COLO668 (cell line): ENCODE results near the gene KCTD15.

ENCODE experiments used
- DNase-seq: peaks from one replicate; lab custom pipeline; 2025; ENCODE audit not compliant: unreplicated experiment; lab: John Stamatoyannopoulos, UW

The KCTD15 gene

GRCh38 chr19:33796164-33796875 is at the start of gene KCTD15:
Gene KCTD15 (plus strand): TSS chr19:33796870. CDS start chr19:33800455, 3,585 bp downstream.
- DNase-seq, result peak; percentile 31

- no peak for DNase-seq
Observed at GRCh38 chr19:33747273-33747672, 49.4 kb upstream of the KCTD15 start.

GRCh38 chr19:33748231-33748630 is 48.4 kb upstream of the KCTD15 start:
- DNase-seq, result no peak

GRCh38 chr19:33749016-33749415 is 47.7 kb upstream of the KCTD15 start:
- no peak for DNase-seq

- DNase-seq, result no peak
Observed at GRCh38 chr19:33749619-33750175, 47.0 kb upstream of the KCTD15 start.

- DNase-seq, result no peak
Observed at GRCh38 chr19:33750587-33751435, 45.9 kb upstream of the KCTD15 start.

GRCh38 chr19:33751436-33751770 is 45.3 kb upstream of the KCTD15 start:
- DNase-seq, result no peak

GRCh38 chr19:33752018-33752800 is 44.5 kb upstream of the KCTD15 start:
- no peak for DNase-seq

- no peak for DNase-seq
Observed at GRCh38 chr19:33752945-33753344, 43.7 kb upstream of the KCTD15 start.

- DNase-seq, result no peak
Observed at GRCh38 chr19:33754361-33754760, 42.3 kb upstream of the KCTD15 start.

- DNase-seq, result no peak
Observed at GRCh38 chr19:33755099-33756035, 41.3 kb upstream of the KCTD15 start.

GRCh38 chr19:33756177-33756576 is 40.5 kb upstream of the KCTD15 start:
- DNase-seq, result no peak

GRCh38 chr19:33758541-33759013 is 38.1 kb upstream of the KCTD15 start:
- DNase-seq, result no peak

GRCh38 chr19:33759356-33759755 is 37.3 kb upstream of the KCTD15 start:
- no peak for DNase-seq

- DNase-seq, result no peak
Observed at GRCh38 chr19:33763633-33764371, 32.9 kb upstream of the KCTD15 start.

- no peak for DNase-seq
Observed at GRCh38 chr19:33766623-33767022, 30.0 kb upstream of the KCTD15 start.

GRCh38 chr19:33767898-33768413 is 28.7 kb upstream of the KCTD15 start:
- no peak for DNase-seq

GRCh38 chr19:33769208-33769607 is 27.5 kb upstream of the KCTD15 start:
- DNase-seq, result no peak

GRCh38 chr19:33770107-33770506 is 26.6 kb upstream of the KCTD15 start:
- DNase-seq, result no peak
